Measurements from ENCODE around the gene MED20. TPM values are rescaled to one million over a fixed set of nuclear protein-coding genes. Genes with fewer than 3 reads are reported as not detected.

The MED20 gene
- total and polyA plus RNA-seq, 2 of the 4 experiments (the other 2 are of a cell fraction) = 24.8 to 38.2 TPM

DNA sequence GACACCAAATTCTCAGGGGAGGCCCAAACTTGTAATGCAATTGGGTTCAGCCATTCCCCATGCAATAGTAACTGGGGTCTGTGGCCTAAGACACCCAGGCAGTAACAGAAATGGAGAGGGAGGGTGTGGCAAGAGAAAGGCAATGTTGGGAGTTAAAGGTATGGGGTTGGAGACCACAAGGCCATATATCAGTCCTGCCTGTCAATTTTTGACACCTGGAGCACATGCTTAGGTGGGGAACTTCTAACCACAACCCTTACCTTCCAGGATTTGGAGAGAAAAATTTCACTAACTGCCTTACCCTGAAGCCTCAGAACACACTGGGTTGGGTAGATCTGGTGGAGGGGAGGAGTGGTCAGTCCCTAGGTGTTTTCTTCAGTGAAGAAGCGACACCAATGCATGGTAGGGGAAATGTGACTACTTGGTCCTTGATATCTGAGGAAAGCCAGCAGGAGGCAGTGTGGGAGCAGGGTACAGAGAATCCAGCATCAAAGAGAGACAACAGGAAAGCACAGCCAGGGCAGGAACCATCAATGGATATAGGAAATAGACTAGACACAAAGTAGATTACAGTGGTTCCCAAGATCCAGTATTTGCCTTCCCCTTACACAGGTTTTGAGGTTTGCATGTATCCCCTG is 18.9 kb downstream of the MED20 start:
- Histone ChIP-seq H3K18ac (ENCODE audit: low read depth, low read length) (no peak overlapping the region), H4K91ac (ENCODE audit: insufficient read depth, low read depth, low read length) (no peak overlapping the region), H4K8ac (ENCODE audit: low read depth in 2 of 2, low read length in 2 of 2) (no peak overlapping the region), H3K9me3 (ENCODE audit: control insufficient read depth, insufficient read depth, low read length) (no peaks in the 10 kb centered on the region), H2BK120ac (ENCODE audit: low read depth, low read length) (no peak overlapping the region), H3K27me3 (ENCODE audit: control insufficient read depth, insufficient read depth, low read length) (no peaks in the 10 kb centered on the region), H3K56ac (ENCODE audit: extremely low read depth, insufficient read depth, low read length) (no peak overlapping the region), H3K14ac (replicated peaks; ENCODE audit: low read depth, low read length) (no peak overlapping the region), H4K5ac (ENCODE audit: low read depth, low read length) (no peak overlapping the region), H2AK9ac (replicated peaks; ENCODE audit: low read depth, low read length, poor library complexity) (no peak overlapping the region), H3K23ac (ENCODE audit: low read depth, low read length) (no peak overlapping the region), H3K4me1 (ENCODE audit: control insufficient read depth, insufficient read depth, low read length) (no peaks in the 10 kb centered on the region), H2BK15ac (ENCODE audit: low read depth, low read length) (no peak overlapping the region), H3K9ac (ENCODE audit: low read depth, low read length) (no peak overlapping the region), H3K4me3 (ENCODE audit: insufficient read depth, low read depth, low read length) (no peak overlapping the region), H2BK20ac (ENCODE audit: low read depth, low read length) (no peak overlapping the region), H2AFZ (replicated peaks; ENCODE audit: low read length, poor library complexity) (no peak overlapping the region), H3K4me2 (ENCODE audit: low read depth, low read length) (no peak overlapping the region), H2AK5ac (ENCODE audit: low read depth, low read length) (no peak overlapping the region), H3K36me3 (ENCODE audit: control insufficient read depth, insufficient read depth, low read length) (peaks cover 29% of the 10 kb centered on the region), H3K4ac (ENCODE audit: low read depth, low read length) (no peak overlapping the region), H3K27ac (ENCODE audit: insufficient read depth, low read length) (no peak overlapping the region), H3K79me1 (ENCODE audit: low read depth in 1 of 2, low read length in 2 of 2) (peaks cover 4 to 15% of the 10 kb centered on the region in 2 experiments; a peak in 3 of 4 replicates), H3K9me1 (ENCODE audit: insufficient read depth, low read length) (no peaks in the 10 kb centered on the region; the same call in 1 of the 2 replicates), H4K20me1 (ENCODE audit: insufficient read depth, low read length) (no peaks in the 10 kb centered on the region), H2BK5ac (ENCODE audit: low read depth, low read length, poor library complexity, severe bottlenecking) (no peak overlapping the region)
- in situ Hi-C loops (cut with MboI; ENCODE audit: low sequenced_read_pairs) = no loop called here
- ChIA-PET CTCF (no interaction called here), POLR2A (ENCODE audit: unreplicated experiment) (no interaction called here)
- no CpG with 5 or more reads among the region's 1 CpG for WGBS, 2 experiments (ENCODE audit: extremely low coverage in 2 of 2, insufficient read length in 1 of 2)
- no TSS peak for BruUV-seq (replicated peaks)
- ATAC-seq (ENCODE audit: low read depth) (no peak), DNase-seq (peak; percentile 16)
- TF ChIP-seq SMC3 (IDR thresholded peaks at IDR 0.05; ENCODE audit: low read depth, low read length) (peak; percentile 32; the same call in 1 of the 2 replicates), NFE2L2 (IDR thresholded peaks at IDR 0.05; ENCODE audit: low read depth, low read length) (no peak), RAD21 (IDR thresholded peaks at IDR 0.05; ENCODE audit: low read length) (peak; percentile 41)
- TF ChIP-seq, protein P1, sequence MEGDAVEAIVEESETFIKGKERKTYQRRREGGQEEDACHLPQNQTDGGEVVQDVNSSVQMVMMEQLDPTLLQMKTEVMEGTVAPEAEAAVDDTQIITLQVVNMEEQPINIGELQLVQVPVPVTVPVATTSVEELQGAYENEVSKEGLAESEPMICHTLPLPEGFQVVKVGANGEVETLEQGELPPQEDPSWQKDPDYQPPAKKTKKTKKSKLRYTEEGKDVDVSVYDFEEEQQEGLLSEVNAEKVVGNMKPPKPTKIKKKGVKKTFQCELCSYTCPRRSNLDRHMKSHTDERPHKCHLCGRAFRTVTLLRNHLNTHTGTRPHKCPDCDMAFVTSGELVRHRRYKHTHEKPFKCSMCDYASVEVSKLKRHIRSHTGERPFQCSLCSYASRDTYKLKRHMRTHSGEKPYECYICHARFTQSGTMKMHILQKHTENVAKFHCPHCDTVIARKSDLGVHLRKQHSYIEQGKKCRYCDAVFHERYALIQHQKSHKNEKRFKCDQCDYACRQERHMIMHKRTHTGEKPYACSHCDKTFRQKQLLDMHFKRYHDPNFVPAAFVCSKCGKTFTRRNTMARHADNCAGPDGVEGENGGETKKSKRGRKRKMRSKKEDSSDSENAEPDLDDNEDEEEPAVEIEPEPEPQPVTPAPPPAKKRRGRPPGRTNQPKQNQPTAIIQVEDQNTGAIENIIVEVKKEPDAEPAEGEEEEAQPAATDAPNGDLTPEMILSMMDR (conservative IDR thresholded peaks at IDR 0.05; ENCODE audit: low read depth, low read length) = peak; percentile 29; the same call in 1 of the 2 replicates
- intact Hi-C loops (cut with micrococcal nuclease) = no loop called here
- dilution Hi-C loops (cut with HindIII; ENCODE audit: low sequenced_read_pairs, unreplicated experiment) = no loop called here
